ENCODE measurements around the gene PHF10.

DNA sequence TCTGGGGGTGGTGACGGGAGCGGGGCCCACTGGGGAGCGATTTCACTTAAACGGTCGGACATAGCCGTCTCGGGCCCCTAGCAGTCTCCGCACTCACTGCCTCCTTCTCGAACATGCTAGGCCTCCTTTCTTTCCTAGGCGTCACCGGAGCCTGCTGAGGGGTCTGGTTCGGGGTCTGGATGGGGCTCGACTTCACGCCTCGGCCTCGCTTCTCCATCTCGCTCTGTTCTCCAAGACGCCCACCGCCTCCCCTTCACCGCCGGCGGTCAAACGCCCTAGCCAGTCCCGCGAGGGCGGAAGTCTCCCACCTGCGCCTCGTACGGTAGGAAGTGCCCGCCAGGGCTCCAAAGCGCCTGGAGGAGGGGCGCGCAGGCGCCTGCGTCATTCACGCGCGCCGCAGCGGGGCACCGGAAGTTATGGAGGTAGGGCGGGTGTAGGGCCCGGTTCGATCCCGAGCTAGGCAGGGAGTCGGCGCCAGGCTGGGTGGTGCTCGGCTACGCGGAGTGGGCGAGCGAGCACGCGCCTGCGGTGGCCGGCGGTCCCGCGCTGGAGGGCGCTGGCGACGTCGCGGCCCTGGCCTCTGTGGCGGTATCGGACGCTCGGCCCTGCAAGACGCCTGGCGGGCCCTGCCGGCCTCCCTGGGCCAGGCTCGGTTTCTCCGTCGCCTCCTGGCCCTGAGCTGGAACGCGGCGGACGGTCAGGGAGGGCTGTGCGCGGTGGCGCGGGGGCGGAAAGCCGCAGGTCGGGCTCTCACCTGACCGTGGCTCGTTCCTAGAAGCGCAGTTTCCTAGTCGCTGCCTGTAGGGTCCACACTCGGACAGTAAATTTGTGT is 27.2 kb upstream of the PHF10 start, which contains the start of the genes DYNLT2 and ERMARD:
- TF ChIP-seq EZH2 (IDR thresholded peaks at IDR 0.05; ENCODE audit: insufficient read depth, poor library complexity, severe bottlenecking), result no peak
- no peak for TF ChIP-seq EZH2phosphoT487 (IDR thresholded peaks at IDR 0.05; ENCODE audit: insufficient read depth, low read depth)

Measured in GM23248 (cell line).